GM18870 (cell line): ENCODE results near the gene IFNL1.
"Not testable (repeated sequence)": the region's sequence is repeated elsewhere in the genome, so short reads cannot be mapped to it uniquely, and the experiment has no call there.

Experiments used
- ATAC-seq: cut with Tn5 transposase; IDR thresholded peaks from one replicate; pipeline ENCODE4 v1.9.1; 2021; ENCODE audit warnings: moderate library complexity; ENCODE audit not compliant: unreplicated experiment

IFNL1 gene

DNA sequence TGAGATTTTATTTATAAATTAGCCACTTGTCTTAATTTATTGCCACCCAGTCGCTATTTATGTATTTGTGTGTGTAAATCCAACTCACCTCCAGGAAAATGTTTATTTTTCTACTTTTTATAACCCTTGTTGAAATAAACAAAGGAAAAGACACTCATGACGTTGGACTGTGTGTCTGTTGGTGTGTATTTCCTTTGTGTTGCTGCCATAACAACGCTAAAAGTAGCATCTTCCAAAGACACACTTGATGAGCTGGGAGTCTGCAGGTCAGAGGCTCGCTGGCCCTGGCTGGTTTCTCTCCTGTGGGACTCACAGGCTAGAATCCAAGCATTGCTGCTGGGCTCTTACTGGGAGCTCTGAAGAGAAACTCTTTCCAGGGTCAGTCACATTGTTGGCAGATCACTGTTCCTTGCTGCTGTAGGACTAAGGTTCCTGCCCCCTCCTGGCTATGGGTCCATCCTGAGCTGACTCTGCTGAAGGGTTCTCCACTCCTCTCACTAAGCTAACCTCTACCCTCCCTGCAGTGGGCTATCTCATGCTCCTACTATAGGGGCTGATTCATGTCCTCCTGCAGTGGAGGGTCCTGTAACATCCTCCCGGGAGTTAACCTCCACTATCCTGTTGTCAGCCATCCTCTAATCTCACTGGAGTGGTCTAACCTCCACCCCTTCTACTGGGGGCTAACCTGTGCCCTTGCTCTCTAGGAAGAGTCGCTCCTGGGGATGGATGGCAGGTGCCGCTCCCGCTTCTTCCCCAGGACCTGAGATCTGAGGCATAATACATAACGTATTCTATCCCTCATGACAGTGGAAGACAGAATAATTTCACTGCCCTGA lies 26.0 kb upstream of the IFNL1 start:
- no peak for ATAC-seq

DNA sequence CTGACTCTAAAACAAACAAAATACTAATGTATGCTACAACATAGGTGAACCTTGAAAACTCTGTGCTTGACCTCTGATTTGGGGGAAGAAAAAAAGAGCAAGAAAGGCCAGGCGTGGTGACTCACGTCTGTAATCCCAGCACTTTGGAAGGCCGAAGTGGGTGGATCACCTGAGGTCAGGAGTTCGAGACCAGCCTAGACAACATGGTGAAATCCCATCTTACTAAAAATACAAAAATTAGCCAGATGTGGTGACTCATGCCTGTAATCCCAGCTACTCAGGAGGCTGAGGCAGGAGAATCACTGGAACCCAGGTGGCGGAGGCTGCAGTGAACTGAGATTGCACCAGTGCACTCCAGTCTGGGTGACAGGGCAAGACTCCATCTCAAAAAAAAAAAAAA lies 22.3 kb upstream of the IFNL1 start:
- ATAC-seq: not testable (repeated sequence)

DNA sequence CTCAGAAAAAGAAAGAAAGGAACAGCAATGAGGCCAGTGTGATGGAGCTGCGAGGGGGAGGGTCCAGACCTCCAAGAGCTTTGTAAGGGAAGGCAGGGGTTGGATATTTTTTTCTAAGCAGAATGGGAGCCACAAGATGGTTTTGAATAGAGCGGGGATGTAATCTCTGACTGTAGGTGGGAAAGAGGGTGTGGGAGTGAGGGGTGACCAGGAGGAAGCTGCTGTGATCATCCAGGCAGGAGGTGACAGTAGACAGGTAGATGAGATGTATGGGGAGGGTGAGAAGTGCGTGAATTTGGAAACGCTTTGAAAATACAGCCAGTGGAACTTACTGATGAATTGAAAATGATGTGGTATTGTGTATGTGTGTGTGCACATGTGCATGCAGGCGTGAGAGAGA lies 20.6 kb upstream of the IFNL1 start:
- ATAC-seq: no peak

DNA sequence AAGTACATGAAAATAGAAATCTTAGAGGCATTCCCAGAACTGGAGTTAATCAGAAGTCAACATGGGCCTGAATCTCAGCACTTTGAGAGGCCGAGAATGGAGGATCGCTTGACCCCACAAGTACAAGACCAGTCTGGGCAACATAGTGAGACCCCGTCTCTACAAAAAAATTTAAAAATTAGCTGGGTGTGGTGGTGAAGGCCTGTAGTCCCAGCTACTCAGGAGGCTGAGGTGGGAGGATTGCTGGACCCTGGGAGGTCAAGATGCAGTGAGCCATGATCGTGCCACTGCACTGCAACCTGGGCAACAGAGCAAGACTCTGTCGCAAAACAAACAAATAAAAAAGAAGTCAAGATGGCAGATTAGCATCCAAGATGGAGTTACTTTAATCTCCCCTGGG lies 19.5 kb upstream of the IFNL1 start:
- no peak for ATAC-seq

DNA sequence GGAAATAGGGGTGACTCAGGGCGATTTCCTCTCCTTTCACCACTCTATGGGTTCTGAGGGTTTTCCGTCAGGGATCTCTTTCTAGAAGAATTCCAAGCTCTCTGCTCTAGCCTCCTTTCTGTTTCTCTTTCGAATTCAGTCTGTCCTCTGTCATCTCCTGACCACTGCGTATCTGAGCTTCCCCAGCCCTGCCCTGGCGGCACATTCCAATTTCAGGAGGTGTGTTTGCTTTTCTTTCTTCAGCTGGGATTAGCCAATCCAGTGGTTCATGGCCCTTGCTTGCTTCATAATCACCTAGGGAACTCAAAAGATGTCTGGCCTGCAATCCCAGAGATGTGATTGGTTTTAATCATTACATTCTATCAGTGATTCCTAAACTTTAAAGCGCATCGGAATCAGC lies 18.6 kb upstream of the IFNL1 start:
- no peak for ATAC-seq

DNA sequence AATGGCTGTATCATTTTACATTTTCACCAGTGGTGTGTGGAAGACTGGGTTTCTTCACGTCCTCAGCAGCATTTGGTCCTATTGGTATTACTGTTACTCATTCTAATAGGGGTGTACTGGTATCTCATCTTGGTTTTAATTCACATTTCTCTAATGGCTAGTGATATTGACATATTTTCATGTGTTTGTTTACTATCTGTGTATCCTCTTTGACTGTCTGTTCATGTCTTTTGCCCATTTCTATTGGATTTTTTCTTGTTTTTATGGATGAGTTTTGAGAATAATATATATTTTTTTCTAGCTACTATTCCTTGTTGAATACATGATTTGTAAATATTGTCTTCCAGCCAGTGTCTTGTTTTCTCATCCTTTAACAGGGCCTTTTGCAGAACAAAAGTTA lies 14.2 kb upstream of the IFNL1 start:
- ATAC-seq: no peak

DNA sequence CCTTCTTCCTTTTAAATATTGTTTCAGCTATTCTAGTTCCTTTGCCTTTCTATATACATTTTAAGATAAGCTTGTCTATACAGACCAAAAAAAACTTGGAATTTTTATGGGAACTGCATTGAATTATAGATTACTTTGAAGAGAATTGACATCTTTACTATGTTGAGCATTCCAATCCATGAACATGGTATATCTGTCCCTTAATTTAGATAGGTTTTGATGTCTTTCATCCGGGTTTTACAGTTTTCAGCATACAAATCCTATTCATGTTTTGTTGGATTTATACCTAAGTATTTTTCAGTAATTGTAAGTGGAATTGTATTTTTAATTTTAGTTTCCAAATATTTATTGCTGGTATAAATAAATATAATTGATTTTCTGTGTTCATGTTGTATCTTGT lies 12.2 kb upstream of the IFNL1 start:
- no peak for ATAC-seq

DNA sequence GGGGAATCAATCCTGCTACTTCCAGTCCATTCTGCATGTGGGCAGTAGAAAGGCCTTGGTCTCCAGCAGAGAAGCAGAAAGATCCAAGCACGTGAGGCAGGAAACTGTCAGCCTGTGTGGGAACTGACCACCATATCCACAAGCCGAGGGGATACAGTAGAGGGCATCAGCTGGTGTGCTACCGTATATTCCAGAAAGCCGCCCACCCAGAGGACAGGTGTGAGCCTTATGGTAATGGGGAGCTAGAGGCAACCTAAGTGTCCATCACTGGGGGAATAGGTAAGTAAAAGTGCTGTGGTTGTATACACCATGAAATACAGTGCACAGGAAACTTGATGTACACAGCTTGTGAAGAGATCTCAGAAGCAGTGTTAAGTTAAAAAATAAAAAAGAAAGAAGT lies 2.8 kb upstream of the IFNL1 start:
- ATAC-seq: no peak

DNA sequence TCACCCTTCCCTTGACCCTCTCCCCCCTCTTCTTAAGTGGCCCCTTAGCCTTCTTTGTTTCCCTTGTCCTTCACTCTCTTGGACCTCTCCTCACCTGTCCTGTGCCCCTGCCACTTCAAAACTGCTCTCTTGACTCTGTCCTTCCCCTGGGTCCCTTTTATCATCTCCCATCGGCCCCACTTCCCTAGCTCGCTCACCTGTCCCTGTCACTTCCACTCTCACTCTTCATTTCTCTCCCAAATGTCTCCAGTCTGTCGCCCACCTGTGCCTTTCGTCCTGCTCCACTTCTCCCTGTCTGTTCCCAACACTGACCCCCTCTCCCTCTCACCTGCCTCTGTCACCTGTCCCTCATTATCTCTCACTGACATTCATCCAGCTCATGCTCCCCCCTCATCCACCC lies 699 bp downstream of the IFNL1 start:
- no peak for ATAC-seq

DNA sequence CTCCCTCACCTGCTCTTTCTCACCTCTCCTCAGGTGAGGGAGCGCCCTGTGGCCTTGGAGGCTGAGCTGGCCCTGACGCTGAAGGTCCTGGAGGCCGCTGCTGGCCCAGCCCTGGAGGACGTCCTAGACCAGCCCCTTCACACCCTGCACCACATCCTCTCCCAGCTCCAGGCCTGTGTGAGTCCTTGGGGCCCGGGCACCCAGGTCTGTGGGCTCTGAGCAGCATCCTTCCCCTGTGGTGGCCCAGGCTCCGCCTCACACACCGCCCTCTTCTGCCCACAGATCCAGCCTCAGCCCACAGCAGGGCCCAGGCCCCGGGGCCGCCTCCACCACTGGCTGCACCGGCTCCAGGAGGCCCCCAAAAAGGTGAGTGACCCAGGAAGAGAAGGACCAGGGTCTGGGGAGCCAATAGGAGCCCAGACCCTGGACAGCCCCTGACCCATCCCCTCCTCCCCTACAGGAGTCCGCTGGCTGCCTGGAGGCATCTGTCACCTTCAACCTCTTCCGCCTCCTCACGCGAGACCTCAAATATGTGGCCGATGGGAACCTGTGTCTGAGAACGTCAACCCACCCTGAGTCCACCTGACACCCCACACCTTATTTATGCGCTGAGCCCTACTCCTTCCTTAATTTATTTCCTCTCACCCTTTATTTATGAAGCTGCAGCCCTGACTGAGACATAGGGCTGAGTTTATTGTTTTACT lies 1.9 kb downstream of the IFNL1 start:
- ATAC-seq: no peak

DNA sequence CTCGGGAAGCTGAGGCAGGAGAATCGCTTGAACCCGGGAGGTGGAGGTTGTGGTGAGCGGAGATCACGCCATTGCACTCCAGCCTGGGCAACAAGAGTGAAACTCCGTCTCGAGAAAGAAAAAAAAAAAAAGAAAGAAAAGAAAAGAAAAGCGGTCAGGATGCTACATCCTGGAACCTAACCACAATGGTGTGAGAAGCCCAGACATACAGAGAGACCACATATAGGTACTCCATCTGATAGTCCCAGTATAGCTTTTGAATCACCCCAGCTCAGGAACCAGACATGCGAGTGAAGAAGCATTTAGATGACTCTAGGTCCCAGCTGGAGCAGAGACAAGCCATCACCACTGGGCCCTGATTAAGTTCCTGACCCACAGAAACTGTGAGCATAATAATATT lies 3.2 kb downstream of the IFNL1 start:
- ATAC-seq: no peak

DNA sequence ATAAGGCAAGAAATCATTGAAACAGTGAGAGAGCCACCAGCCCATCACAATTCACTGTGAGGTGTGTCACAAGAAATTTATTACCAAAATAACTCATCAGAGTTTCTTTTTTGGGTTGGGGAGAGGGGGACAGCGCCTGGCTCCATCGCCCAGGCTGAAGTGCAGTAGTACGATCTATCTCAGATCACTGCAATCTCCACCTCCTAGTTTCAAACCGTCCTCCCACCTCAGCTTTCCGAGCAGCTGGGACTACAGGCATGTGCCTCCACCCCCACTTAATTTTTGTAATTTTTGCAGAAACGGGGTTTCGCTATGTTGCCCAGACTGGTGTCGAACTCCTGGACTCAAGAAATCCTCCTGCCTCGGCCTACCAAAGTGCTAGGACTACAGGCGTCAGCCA lies 3.6 kb downstream of the IFNL1 start:
- ATAC-seq: no peak

DNA sequence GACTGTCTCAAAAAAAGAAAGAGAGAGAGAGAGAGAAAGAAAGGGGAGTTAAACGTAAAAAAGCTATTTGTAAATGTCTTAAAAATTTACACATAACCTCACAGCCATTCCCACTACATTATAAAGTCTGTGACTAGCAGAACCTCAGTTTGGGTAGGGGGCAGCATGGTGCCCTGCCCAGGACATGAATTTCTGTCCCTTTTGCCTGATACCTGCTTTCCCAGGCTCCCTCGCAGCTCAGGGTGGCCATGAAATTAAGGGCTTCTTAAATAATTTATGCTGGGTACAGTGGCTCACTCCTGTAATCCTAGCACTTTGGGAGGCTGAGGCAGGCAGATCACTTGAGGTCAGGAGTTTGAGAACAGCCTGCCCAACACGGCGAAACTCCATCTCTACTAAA lies 4.8 kb downstream of the IFNL1 start:
- ATAC-seq: no peak

DNA sequence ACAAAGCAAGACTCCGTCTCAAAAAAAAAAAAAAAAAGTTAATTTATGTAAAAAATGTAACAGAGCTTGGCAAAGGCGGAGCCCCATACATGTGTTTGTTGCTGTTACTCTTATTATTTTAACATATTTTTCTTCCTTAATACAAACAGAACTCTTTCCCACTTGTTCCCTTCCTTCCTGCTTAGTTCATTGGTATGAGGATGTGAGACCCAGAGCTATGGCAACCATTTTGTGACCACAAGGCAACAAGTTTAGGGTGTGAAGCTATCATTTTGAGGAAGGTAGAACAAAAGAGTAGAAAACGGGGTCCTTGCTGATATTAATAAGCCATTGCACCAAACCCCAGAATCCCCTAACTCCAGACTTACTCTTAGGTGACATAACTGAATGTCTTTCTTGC lies 5.4 kb downstream of the IFNL1 start:
- ATAC-seq: no peak

DNA sequence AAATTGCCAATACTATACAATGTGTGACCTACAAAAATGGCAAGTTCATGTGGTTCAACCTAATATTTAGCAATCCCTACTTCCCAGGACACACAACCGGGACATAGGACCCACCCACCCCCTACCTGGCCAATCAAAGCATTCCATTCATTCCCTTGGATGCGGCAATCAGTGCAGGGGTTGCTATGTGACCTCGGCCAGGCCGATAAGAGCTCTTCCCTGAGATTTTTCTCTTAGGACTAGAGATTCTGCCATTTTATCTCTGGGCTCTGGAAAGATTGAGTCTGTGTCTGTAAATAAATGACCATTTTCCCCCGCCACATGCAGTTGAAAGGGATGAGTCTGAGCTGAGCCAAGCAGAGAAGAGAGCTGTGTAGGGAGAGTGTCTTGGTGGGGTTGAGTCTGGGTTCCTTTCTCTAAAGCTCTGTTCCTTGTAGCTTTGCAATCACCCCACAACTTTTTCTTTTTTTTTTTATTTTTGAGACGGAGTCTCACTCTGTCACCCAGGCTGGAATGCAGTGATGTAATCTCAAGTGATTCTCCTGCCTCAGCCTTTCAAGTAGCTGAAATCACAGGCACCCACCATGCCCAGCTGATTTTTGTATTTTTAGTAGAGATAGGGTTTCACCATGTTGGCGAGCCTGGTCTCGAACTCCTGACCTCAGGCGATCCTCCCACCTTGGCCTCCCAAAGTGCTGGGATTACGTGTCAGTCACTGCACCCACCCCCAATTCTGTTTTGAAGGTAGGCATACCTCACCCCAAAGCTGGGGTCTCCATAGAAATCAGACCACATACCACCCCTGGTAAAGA lies 7.4 kb downstream of the IFNL1 start:
- ATAC-seq: no peak

DNA sequence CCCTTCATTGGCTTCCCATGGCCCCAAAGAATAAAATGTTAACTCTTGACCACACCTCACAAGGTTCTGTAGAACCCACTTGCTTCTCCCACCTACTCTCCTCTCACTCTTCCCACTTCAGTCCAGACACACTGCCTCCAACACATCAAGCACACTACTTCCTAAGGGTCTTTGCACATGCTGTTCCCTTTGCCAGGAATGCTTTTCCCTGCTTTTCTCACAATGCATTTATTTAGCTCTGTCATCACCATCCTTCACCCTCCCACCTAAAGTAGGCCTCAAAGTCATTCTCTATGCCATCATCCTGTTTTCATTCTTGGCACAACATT lies 7.9 kb downstream of the IFNL1 start:
- no peak for ATAC-seq

DNA sequence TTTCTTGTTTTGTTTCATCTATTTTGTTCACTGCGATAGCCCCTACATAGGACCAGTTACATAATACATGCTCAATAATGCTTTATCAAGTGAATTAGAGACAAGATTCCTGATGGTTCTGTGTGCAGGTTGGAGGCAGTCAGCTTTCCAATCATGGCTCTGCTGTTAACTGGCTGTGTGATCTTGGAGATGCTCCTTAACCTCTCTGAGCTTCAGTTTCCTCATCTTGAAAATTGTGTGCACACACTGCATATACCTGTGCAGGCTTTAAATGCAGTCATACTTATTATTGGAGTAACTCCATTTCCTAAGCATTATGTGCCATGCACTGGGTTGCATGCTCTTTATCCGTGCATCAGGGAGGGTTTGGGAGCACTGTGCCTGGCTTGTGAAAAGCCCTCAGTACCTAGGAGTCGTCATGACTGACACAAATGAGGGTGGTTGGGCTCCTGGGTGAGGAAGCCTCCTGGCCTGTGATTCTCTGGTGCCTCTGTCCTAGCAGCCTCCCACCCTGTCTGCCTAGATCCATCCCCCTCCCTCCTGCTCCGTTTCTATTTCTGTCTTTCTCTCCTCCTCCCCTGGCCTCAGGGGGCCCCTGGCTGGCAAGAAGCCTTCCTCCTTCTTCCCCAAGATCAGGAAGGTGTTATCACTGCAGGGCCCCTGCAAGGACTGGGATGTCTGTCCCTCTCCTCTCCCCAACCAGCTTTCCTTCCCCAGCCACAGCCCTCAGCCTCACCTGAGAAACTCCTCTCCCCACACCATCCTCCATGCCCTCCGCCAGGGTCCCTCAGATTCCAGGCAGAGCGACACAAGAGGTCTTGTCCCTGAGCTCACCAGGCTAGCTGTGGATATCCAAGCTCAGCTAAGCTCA lies 8.7 kb downstream of the IFNL1 start:
- ATAC-seq: no peak

DNA sequence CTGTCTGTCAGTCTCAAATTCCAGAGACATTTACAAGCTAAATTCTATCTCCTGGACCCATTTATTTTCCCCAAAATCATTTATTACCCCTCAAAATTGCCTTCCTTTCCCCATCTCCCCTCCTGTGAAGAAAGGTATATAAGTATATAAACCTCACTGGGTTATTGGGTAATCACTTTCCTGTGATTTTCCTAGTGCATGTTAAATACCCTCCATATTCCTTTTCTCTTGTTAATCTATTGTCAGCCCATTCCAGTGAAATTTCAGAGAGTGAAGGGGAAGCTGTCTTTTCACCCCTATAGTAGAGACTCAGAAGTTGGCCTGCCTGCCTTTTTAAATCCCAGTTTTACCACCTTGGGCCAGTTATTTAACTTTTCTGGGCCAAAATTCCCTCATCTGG lies 9.9 kb downstream of the IFNL1 start:
- ATAC-seq: no peak

DNA sequence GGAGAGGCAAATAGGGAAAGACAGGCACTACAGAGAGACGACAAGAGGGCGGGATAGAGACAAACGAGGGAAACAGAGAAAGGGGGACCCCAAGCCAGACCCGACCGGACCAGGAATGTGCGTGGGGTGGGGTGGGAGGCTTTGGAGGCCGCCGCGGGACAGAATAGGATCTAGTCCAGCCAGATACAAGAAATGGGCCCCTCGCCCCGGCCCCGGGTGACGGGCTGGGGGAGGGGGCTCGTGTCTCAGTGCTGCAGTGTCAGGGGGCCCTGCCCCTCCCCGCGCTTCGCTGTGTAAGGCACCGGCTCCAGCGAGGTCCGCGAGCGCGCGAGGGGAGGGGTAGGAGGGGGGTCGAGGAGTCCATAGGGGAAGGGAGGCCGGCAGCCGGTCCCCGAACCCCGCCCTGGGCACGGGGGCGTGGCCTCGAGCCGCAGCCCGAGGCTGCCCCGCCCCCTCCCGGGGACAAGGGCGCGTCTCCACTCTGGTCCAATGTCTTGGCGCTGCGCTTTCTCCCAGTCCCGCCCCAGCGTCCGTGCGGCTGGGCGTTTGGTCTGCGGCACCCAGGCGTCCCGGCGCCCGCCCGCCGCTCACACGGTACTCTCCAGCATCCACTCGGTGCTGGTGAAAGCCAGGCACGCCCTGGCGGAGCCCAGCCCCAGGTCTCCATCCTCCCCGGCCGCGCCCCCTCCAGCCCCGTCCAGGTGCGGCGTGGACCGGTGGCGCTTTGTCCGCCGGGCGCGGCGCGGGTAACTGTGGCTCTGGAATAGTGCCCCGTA lies 11.0 kb downstream of the IFNL1 start:
- no peak for ATAC-seq

DNA sequence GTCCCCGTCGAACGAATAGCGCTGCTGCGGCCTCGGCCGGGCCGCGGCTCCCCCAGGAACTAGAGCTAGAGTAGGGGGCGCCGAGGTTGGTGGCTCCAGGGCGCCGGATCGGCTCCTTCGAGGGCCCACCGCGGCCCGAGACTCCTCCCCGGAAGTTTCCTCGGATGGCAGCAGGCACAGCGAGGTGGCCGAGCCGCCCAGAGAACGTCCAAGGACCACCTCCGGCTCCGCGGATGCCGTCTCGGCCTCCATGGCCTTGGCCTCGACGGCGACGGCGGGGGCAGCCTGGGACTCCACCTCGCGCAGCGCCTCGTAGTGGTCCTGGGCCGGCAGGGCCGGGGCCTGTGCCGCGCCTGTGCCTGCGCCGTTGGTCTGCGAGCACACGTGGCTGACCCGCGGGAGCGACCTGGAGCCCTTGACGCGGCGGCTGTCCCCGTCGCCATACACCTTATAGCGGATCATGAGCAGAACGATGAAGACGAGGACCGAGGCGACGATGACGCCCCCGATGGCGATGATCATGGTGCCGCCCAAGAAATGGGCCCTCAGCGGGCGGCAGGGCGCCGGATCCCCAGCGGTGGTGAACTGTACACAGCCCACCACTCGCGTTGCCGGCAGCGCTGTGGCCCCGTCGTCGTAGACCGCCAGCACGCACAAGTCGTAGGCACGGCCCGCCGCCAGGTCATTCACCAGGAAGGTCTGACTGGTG lies 11.8 kb downstream of the IFNL1 start:
- no peak for ATAC-seq
